SK-N-SH treated with all-trans-retinoic acid at 6 μM for 48 hours (cell line): ENCODE data around the gene EIF3I.

Experiments
- ATAC-seq: fragments of 200-7000 bp; cut with Tn5 transposase; 3 replicates; pipeline ENCODE4 v1.9.1; 2020; ENCODE audit warnings: mild to moderate bottlenecking, moderate library complexity
- ARNTL ChIP-seq: fragments of 450-650 bp; formaldehyde crosslinking; IDR thresholded peaks from 2 replicates; pipeline ENCODE4 v1.5.0; 2020; ENCODE audit warnings: low read depth, mild to moderate bottlenecking, moderate library complexity, borderline replicate concordance
- CSDC2 ChIP-seq: fragments of 250-450 bp; sonication (Bioruptor Pico); IDR thresholded peaks from 2 replicates; pipeline ENCODE4 v1.5.0; 2020; ENCODE audit warnings: mild to moderate bottlenecking, moderate library complexity
- ESRRG ChIP-seq: fragments of 250-450 bp; sonication (Bioruptor Pico); IDR thresholded peaks from 2 replicates; pipeline ENCODE4 v1.6.1; 2021; ENCODE audit warnings: mild to moderate bottlenecking
- GLIS3 ChIP-seq: fragments of 250-450 bp; sonication (Bioruptor Pico); IDR thresholded peaks from 2 replicates; pipeline ENCODE4 v1.5.0; 2020; ENCODE audit warnings: mild to moderate bottlenecking, moderate library complexity
- ISL1 ChIP-seq: fragments of 250-450 bp; sonication (Bioruptor Pico); IDR thresholded peaks from 2 replicates; pipeline ENCODE4 v2.1.2; 2022; ENCODE audit warnings: mild to moderate bottlenecking, moderate library complexity
- OSR1 ChIP-seq: fragments of 250-450 bp; sonication (Bioruptor Pico); IDR thresholded peaks from 2 replicates; pipeline ENCODE4 v1.8.0; 2022; ENCODE audit warnings: moderate library complexity, mild to moderate bottlenecking, inconsistent platforms
- PPARA ChIP-seq: fragments of 250-450 bp; sonication (Bioruptor Pico); IDR thresholded peaks from 2 replicates; pipeline ENCODE4 v1.5.0; 2020; ENCODE audit warnings: mild to moderate bottlenecking, borderline replicate concordance
- RARB ChIP-seq: fragments of 250-450 bp; sonication (Bioruptor Pico); IDR thresholded peaks from 2 replicates; pipeline ENCODE4 v1.8.0; 2021; ENCODE audit warnings: mild to moderate bottlenecking, moderate library complexity
- SNAI2 ChIP-seq: fragments of 250-450 bp; sonication (Bioruptor Pico); IDR thresholded peaks from 2 replicates; pipeline ENCODE4 v1.5.0; 2020; ENCODE audit warnings: mild to moderate bottlenecking, moderate library complexity
- TCF4 ChIP-seq: fragments of 250-450 bp; sonication (Bioruptor Pico); IDR thresholded peaks from 2 replicates; pipeline ENCODE4 v1.8.0; 2021; ENCODE audit warnings: mild to moderate bottlenecking, moderate library complexity, borderline replicate concordance
- TOX ChIP-seq: fragments of 250-450 bp; sonication (Bioruptor Pico); IDR thresholded peaks from 2 replicates; pipeline ENCODE4 v1.8.0; 2021; ENCODE audit warnings: mild to moderate bottlenecking, moderate library complexity, borderline replicate concordance
- ZC3H10 ChIP-seq: fragments of 250-450 bp; sonication (Bioruptor Pico); IDR thresholded peaks from 2 replicates; pipeline ENCODE4 v1.5.1; 2021; ENCODE audit warnings: mild to moderate bottlenecking, moderate library complexity
- ZFP3 ChIP-seq: fragments of 250-450 bp; sonication (Bioruptor Pico); IDR thresholded peaks from 2 replicates; pipeline ENCODE4 v1.5.0; 2020; ENCODE audit warnings: mild to moderate bottlenecking, moderate library complexity
- ZFP30 ChIP-seq: fragments of 450-650 bp; formaldehyde crosslinking; IDR thresholded peaks from 2 replicates; pipeline ENCODE4 v1.5.0; 2022; ENCODE audit warnings: mild to moderate bottlenecking, moderate library complexity
- ZNF565 ChIP-seq: fragments of 450-650 bp; formaldehyde crosslinking; conservative IDR thresholded peaks from 2 replicates; pipeline ENCODE4 v1.5.0; 2020; ENCODE audit warnings: low read depth, mild to moderate bottlenecking, moderate library complexity
- ZNF8 ChIP-seq: fragments of 450-650 bp; formaldehyde crosslinking; IDR thresholded peaks from 2 replicates; pipeline ENCODE4 v1.5.0; 2020; ENCODE audit warnings: mild to moderate bottlenecking, moderate library complexity
- TF ChIP-seq, protein P1 (sequence below): fragments of 250-450 bp; sonication (Bioruptor Pico); IDR thresholded peaks from 2 replicates; pipeline ENCODE4 v1.5.0; 2020; ENCODE audit warnings: mild to moderate bottlenecking, moderate library complexity
- TF ChIP-seq, protein P2 (sequence below): fragments of 250-450 bp; sonication (Bioruptor Pico); IDR thresholded peaks from 2 replicates; pipeline ENCODE4 v1.8.0; 2021; ENCODE audit warnings: low read depth, mild to moderate bottlenecking, moderate library complexity, borderline replicate concordance
- TF ChIP-seq, protein P3 (sequence below): fragments of 250-450 bp; sonication (Bioruptor Pico); IDR thresholded peaks from 2 replicates; pipeline ENCODE4 v1.8.0; 2020; ENCODE audit warnings: mild to moderate bottlenecking, moderate library complexity, borderline replicate concordance
- TF ChIP-seq, protein P4 (sequence below): fragments of 250-450 bp; sonication (Bioruptor Pico); IDR thresholded peaks from 2 replicates; pipeline ENCODE4 v1.5.1; 2021; ENCODE audit warnings: mild to moderate bottlenecking, moderate library complexity
- TF ChIP-seq, protein P5 (sequence below): fragments of 250-450 bp; sonication (Bioruptor Pico); IDR thresholded peaks from 2 replicates; pipeline ENCODE4 v1.5.1; 2020; ENCODE audit warnings: low read depth, mild to moderate bottlenecking, moderate library complexity

Gene EIF3I

DNA sequence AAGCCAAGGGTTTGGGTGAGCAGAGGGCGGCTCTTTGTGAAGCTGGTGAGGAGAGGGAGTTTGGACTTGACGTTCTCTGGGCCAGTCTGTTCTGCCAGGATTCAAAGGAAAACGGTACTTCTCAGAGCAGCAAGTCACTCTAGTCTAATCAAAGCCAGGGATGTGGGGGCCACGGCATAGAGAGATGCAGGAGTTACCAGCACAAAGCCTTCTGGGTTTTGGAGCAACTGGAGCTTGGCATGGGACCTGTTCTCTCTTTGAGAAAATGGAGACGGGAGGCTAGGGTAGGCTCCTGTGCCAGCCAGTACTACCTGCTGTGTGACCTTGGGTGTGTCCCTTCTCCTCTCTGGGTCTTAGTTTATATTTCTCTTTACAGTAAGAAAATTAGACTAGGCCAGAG, 40.6 kb upstream of the EIF3I start:
- TF ChIP-seq, protein P1, sequence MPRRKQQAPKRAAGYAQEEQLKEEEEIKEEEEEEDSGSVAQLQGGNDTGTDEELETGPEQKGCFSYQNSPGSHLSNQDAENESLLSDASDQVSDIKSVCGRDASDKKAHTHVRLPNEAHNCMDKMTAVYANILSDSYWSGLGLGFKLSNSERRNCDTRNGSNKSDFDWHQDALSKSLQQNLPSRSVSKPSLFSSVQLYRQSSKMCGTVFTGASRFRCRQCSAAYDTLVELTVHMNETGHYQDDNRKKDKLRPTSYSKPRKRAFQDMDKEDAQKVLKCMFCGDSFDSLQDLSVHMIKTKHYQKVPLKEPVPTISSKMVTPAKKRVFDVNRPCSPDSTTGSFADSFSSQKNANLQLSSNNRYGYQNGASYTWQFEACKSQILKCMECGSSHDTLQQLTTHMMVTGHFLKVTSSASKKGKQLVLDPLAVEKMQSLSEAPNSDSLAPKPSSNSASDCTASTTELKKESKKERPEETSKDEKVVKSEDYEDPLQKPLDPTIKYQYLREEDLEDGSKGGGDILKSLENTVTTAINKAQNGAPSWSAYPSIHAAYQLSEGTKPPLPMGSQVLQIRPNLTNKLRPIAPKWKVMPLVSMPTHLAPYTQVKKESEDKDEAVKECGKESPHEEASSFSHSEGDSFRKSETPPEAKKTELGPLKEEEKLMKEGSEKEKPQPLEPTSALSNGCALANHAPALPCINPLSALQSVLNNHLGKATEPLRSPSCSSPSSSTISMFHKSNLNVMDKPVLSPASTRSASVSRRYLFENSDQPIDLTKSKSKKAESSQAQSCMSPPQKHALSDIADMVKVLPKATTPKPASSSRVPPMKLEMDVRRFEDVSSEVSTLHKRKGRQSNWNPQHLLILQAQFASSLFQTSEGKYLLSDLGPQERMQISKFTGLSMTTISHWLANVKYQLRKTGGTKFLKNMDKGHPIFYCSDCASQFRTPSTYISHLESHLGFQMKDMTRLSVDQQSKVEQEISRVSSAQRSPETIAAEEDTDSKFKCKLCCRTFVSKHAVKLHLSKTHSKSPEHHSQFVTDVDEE (CRISPR knock-in tag), result no peak
- TF ChIP-seq CSDC2 (no peak), ZNF8 (no peak), TOX (no peak), ISL1 (no peak), RARB (CRISPR knock-in tag) (no peak), ARNTL (CRISPR knock-in tag) (no peak), SNAI2 (CRISPR knock-in tag) (no peak), ZFP3 (CRISPR knock-in tag) (no peak), ZC3H10 (CRISPR knock-in tag) (no peak), TCF4 (CRISPR knock-in tag) (no peak), GLIS3 (CRISPR knock-in tag) (no peak), ZFP30 (no peak), ZNF565 (CRISPR knock-in tag) (no peak), OSR1 (no peak), PPARA (CRISPR knock-in tag) (no peak)
- TF ChIP-seq, protein P2, sequence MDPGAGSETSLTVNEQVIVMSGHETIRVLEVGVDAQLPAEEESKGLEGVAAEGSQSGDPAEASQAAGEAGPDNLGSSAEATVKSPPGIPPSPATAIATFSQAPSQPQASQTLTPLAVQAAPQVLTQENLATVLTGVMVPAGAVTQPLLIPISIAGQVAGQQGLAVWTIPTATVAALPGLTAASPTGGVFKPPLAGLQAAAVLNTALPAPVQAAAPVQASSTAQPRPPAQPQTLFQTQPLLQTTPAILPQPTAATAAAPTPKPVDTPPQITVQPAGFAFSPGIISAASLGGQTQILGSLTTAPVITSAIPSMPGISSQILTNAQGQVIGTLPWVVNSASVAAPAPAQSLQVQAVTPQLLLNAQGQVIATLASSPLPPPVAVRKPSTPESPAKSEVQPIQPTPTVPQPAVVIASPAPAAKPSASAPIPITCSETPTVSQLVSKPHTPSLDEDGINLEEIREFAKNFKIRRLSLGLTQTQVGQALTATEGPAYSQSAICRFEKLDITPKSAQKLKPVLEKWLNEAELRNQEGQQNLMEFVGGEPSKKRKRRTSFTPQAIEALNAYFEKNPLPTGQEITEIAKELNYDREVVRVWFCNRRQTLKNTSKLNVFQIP, result no peak
- TF ChIP-seq, protein P3, sequence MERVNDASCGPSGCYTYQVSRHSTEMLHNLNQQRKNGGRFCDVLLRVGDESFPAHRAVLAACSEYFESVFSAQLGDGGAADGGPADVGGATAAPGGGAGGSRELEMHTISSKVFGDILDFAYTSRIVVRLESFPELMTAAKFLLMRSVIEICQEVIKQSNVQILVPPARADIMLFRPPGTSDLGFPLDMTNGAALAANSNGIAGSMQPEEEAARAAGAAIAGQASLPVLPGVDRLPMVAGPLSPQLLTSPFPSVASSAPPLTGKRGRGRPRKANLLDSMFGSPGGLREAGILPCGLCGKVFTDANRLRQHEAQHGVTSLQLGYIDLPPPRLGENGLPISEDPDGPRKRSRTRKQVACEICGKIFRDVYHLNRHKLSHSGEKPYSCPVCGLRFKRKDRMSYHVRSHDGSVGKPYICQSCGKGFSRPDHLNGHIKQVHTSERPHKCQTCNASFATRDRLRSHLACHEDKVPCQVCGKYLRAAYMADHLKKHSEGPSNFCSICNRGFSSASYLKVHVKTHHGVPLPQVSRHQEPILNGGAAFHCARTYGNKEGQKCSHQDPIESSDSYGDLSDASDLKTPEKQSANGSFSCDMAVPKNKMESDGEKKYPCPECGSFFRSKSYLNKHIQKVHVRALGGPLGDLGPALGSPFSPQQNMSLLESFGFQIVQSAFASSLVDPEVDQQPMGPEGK, result no peak
- TF ChIP-seq, protein P4, sequence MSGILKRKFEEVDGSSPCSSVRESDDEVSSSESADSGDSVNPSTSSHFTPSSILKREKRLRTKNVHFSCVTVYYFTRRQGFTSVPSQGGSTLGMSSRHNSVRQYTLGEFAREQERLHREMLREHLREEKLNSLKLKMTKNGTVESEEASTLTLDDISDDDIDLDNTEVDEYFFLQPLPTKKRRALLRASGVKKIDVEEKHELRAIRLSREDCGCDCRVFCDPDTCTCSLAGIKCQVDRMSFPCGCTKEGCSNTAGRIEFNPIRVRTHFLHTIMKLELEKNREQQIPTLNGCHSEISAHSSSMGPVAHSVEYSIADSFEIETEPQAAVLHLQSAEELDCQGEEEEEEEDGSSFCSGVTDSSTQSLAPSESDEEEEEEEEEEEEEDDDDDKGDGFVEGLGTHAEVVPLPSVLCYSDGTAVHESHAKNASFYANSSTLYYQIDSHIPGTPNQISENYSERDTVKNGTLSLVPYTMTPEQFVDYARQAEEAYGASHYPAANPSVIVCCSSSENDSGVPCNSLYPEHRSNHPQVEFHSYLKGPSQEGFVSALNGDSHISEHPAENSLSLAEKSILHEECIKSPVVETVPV (CRISPR knock-in tag), result no peak
- TF ChIP-seq, protein P5, sequence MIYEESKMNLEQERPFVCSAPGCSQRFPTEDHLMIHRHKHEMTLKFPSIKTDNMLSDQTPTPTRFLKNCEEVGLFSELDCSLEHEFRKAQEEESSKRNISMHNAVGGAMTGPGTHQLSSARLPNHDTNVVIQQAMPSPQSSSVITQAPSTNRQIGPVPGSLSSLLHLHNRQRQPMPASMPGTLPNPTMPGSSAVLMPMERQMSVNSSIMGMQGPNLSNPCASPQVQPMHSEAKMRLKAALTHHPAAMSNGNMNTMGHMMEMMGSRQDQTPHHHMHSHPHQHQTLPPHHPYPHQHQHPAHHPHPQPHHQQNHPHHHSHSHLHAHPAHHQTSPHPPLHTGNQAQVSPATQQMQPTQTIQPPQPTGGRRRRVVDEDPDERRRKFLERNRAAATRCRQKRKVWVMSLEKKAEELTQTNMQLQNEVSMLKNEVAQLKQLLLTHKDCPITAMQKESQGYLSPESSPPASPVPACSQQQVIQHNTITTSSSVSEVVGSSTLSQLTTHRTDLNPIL (CRISPR knock-in tag), result no peak
- ATAC-seq, result no peak

DNA sequence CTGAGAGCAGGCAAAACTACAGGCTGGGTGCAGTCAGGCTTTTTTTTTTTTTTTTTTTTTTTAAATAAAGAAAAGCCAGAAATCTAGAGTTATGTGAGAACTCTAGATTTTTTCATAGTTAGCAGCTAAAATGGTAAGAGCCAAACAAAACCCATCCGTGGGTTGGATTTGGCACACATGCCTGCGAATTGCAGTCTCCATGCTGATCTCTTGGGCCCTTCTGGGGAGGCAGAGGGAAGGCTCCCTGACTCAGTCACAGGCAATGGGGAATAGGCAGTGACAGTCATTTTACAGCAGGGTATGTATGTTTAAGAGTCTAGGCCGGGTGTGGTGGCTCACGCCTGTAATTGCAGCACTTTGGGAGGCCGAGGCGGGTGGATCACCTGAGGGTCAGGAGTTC, 40.1 kb upstream of the EIF3I start:
- ATAC-seq, result no peak
- TF ChIP-seq, protein P1 (CRISPR knock-in tag), result no peak
- TF ChIP-seq SNAI2 (CRISPR knock-in tag), result no peak
- TF ChIP-seq PPARA (CRISPR knock-in tag), result no peak
- TF ChIP-seq TCF4 (CRISPR knock-in tag), result no peak
- no peak for TF ChIP-seq ISL1
- no peak for TF ChIP-seq TOX
- TF ChIP-seq, protein P3, result no peak
- TF ChIP-seq GLIS3 (CRISPR knock-in tag), result no peak
- TF ChIP-seq, protein P4 (CRISPR knock-in tag), result no peak
- no peak for TF ChIP-seq ZC3H10 (CRISPR knock-in tag)
- no peak for TF ChIP-seq ESRRG
- TF ChIP-seq, protein P2, result no peak
- no peak for TF ChIP-seq ZNF8
- TF ChIP-seq, all 23 proteins: peak for 0
